Bronchial epithelial cell (primary cell): ENCODE measurements around the gene IL17B. TPM values are rescaled to one million over a fixed set of nuclear protein-coding genes. Genes with fewer than 3 reads are reported as not detected.

ENCODE experiments used
- DNase-seq: peaks from one replicate; pipeline ENCODE4 v3.0.0-alpha.2; 2010; ENCODE audit warnings: low read depth
- FAIRE-seq: peaks from 2 replicates; lab custom pipeline; 2011; peaks lifted over from hg19 to GRCh38; lab: Jason Lieb, UNC
- H3K27me3 ChIP-seq: 2 replicates; pipeline ENCODE4 v1.5.1; 2011; ENCODE audit warnings: low read length; ENCODE audit not compliant: control insufficient read depth, insufficient read depth
- H3K36me3 ChIP-seq: 2 replicates; pipeline ENCODE4 v1.5.1; 2011; ENCODE audit warnings: low read length; ENCODE audit not compliant: control insufficient read depth, insufficient read depth
- H3K4me3 ChIP-seq: 2 replicates; pipeline ENCODE4 v1.5.1; 2011; ENCODE audit warnings: mild to moderate bottlenecking, low read depth, low read length, control low read depth
- total RNA-seq: library from RNA; depleted of rRNA; stranded (reverse); fragments of >200 nt; gene quantifications from 2 replicates; pipeline ENCODE4 v1.2.1, GENCODE V29; 2014
- TF ChIP-seq, protein P1 (sequence below): IDR thresholded peaks from 2 replicates; pipeline ENCODE4 v1.5.1; 2011; ENCODE audit warnings: mild to moderate bottlenecking, moderate library complexity, low read length, control low read depth, inconsistent platforms; ENCODE audit not compliant: insufficient read depth, severe bottlenecking

Gene IL17B
- total RNA-seq, 1 donor from 2014 or later = not detected

DNA sequence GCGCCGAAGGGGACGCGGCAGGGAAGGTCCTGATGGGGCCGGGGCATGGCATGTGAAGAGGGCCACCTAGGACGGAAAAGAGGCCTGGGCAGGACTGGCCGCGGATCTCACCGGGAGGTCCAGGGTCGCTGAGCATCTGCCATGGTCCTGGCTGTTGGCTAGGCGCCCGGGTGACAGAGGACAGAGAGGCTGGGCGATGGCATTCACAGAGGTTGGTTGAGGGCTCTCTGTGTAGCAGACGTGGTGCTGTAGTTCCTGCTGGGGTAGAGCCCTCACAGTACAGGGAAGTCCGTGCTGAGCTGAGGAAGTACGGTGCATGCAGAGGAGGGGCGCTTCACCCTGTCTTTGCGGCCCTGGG is 20.8 kb downstream of the IL17B start:
- Histone ChIP-seq H3K4me3 (peak overlapping the region; percentile 67), H3K36me3 (no peaks in the 10 kb centered on the region), H3K27me3 (no peaks in the 10 kb centered on the region)
- FAIRE-seq (no peak), DNase-seq (no peak)
- TF ChIP-seq, protein P1, sequence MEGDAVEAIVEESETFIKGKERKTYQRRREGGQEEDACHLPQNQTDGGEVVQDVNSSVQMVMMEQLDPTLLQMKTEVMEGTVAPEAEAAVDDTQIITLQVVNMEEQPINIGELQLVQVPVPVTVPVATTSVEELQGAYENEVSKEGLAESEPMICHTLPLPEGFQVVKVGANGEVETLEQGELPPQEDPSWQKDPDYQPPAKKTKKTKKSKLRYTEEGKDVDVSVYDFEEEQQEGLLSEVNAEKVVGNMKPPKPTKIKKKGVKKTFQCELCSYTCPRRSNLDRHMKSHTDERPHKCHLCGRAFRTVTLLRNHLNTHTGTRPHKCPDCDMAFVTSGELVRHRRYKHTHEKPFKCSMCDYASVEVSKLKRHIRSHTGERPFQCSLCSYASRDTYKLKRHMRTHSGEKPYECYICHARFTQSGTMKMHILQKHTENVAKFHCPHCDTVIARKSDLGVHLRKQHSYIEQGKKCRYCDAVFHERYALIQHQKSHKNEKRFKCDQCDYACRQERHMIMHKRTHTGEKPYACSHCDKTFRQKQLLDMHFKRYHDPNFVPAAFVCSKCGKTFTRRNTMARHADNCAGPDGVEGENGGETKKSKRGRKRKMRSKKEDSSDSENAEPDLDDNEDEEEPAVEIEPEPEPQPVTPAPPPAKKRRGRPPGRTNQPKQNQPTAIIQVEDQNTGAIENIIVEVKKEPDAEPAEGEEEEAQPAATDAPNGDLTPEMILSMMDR = no peak

DNA sequence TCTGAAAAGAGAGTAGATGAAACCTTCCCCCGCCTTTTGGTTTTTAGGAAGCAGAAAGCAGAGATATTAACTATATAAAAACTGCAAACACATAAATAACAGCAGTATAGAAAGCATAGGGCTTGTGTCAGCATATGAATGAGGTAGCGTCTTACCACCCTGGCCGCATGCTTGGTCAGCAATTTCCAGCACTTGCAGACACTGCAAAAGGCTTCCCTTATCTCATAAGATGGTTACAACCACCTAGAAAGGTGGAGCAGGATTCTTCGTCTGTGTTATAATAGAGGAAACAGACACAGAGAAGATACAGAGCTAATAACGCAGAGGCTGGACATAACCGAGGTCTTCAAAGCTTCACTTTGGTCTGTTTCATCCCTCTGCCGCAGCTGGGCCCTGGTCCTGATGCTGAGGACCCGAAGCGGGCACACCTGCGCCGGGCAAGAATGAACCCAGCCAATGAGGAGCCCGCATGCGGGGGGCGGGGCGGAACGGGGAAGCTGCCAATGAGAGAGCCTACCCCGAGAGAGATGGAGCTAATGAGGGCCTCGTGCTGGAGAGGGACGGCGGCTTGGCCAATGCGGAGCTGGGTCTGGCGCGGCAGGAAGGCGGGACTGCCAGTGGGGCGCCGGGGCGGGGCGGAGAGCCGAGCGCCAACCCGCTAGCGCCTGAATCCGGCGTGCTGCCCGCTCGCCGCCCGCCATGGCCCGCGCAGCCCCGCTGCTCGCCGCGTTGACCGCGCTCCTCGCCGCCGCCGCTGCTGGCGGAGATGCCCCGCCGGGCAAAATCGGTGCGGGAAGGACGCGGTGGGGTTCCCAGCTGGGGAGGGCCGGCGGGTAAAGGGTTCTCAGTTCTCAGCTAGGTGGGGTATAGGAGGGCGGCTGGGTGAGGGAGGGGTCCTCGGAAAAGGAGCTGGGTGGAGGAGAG is 21.5 kb downstream of the IL17B start, which contains the start of gene PCYOX1L:
Gene PCYOX1L (plus strand): TSS at position 677 of the 924 bp plus-strand sequence. CDS start 23 bp downstream, at position 700.
- TF ChIP-seq, protein P1 = no peak
- peaks cover 1% of the 10 kb centered on the region for H3K36me3 ChIP-seq
- no peaks in the 10 kb centered on the region for H3K27me3 ChIP-seq
- H3K4me3 ChIP-seq = peak within 1 kb of the TSS; percentile 67
- no peak for FAIRE-seq
- DNase-seq = peak; percentile 88

DNA sequence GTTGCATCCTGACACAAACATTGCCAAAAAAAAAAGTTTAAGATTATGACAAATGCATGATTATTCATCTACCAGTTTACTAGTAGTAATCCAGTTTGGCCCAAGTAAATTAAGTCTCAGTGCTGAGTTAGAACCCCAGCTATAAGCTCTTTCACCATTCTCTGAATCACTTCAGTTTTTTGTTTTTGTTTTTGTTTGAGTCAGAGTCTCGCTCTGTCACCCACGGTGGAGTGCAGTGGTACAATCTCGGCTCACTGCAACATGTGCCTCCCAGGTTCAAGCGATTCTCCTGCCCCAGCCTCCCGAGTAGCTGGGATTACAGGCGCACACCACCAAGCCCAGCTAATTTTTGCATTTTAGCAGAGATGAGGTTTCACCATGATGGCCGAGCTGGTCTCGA is 22.7 kb downstream of the IL17B start:
- no peak for FAIRE-seq
- no peaks in the 10 kb centered on the region for H3K27me3 ChIP-seq
- TF ChIP-seq, protein P1 = no peak
- H3K4me3 ChIP-seq = no peak overlapping the region
- H3K36me3 ChIP-seq = peaks cover 3% of the 10 kb centered on the region
- DNase-seq = no peak

DNA sequence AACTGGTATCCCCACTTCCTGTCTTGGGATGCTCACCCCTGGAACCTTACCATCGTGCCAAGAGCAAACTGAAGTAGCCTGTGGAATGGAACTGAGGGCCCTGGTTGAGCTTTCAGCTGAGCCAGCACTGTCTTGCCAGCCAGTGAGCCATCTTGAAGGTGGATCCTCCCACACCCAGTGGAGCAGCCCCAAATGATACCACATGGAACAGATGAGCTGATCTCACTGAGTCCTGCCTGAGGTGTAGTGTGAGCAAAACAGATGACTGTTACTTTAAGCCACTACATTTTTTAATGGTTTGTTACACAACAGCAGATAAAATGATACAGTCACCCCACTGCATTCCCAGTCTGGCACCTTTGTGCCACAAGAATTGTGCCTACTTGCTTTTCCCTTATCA is 23.4 kb downstream of the IL17B start:
- peak; percentile 66 for DNase-seq
- H3K4me3 ChIP-seq = no peak overlapping the region
- no peak for FAIRE-seq
- H3K36me3 ChIP-seq = peaks cover 7% of the 10 kb centered on the region
- TF ChIP-seq, protein P1 = no peak
- no peaks in the 10 kb centered on the region for H3K27me3 ChIP-seq

DNA sequence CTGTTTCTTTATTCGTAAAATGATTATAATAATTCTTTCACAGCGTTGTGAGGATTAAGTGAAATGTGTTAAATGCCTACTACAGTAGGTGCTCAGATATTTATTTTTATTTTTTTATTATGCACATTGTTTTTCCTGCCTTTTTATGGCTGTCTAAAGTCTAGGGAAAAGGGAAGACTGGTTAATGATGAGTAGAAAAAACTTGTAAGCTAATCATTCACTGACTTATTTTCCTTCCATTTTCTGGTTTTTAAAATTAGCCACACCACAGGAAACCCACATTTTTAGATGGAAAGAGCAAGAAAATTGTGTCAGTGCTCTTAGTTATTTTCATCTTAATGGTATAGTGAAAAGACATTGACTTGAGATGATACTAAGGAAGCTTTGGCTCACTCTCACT is 25.2 kb downstream of the IL17B start:
- no peak for FAIRE-seq
- no peak for DNase-seq
- Histone ChIP-seq H3K36me3 (peaks cover 16% of the 10 kb centered on the region), H3K4me3 (no peak overlapping the region), H3K27me3 (no peaks in the 10 kb centered on the region)
- TF ChIP-seq, protein P1 = no peak

DNA sequence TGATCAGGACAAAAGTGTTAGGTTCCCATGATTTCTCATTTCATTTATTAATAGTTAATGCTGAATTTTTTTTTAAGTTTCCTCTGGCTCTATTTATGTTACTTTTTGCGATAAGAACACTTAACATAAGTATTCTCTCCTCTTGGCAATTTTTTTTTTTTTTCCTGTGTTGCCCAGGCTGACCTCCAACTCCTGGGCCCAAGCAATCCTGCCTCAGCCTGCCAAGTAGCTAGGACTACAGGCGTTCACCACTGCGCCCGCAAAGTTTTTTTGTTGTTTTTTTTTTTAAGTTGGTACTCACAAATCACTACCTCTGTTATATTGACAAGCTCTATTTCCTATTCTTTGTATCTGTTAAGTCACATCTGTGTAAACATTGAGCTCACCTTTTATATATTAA is 26.9 kb downstream of the IL17B start:
- H3K27me3 ChIP-seq = no peaks in the 10 kb centered on the region
- DNase-seq = no peak
- H3K36me3 ChIP-seq = peaks cover 22% of the 10 kb centered on the region
- TF ChIP-seq, protein P1 = no peak
- H3K4me3 ChIP-seq = no peak overlapping the region
- FAIRE-seq = no peak
